Ishikawa (cell line): ENCODE data around the gene ATP9B.

Experiments
- CEBPB ChIP-seq: IDR thresholded peaks from 2 replicates; pipeline ENCODE4 v1.6.1; 2012
- CREB1 ChIP-seq: IDR thresholded peaks from 2 replicates; pipeline ENCODE4 v1.6.1; 2012; ENCODE audit warnings: low read depth
- EGR1 ChIP-seq: IDR thresholded peaks from 2 replicates; pipeline ENCODE4 v1.6.1; 2012
- EP300 ChIP-seq: IDR thresholded peaks from 2 replicates; pipeline ENCODE4 v1.6.1; 2012; ENCODE audit warnings: borderline replicate concordance
- FOXM1 ChIP-seq: IDR thresholded peaks from 2 replicates; pipeline ENCODE4 v1.6.1; 2012; ENCODE audit warnings: low read depth, borderline replicate concordance
- NFIC ChIP-seq: IDR thresholded peaks from 2 replicates; pipeline ENCODE4 v1.6.1; 2012
- RAD21 ChIP-seq: IDR thresholded peaks from 2 replicates; pipeline ENCODE4 v1.6.1; 2012; ENCODE audit warnings: low read depth
- TCF12 ChIP-seq: IDR thresholded peaks from 2 replicates; pipeline ENCODE4 v1.6.1; 2012; ENCODE audit warnings: low read depth
- USF1 ChIP-seq: IDR thresholded peaks from 2 replicates; pipeline ENCODE4 v1.6.1; 2012
- YY1 ChIP-seq: IDR thresholded peaks from 2 replicates; pipeline ENCODE4 v1.6.1; 2012; ENCODE audit warnings: low read depth
- TF ChIP-seq, protein P1 (sequence below): IDR thresholded peaks from 2 replicates; pipeline ENCODE4 v1.6.1; 2012; ENCODE audit warnings: low read depth, mild to moderate bottlenecking
- TF ChIP-seq, protein P2 (sequence below): IDR thresholded peaks from 2 replicates; pipeline ENCODE4 v1.6.1; 2012

- TF ChIP-seq, protein P1, sequence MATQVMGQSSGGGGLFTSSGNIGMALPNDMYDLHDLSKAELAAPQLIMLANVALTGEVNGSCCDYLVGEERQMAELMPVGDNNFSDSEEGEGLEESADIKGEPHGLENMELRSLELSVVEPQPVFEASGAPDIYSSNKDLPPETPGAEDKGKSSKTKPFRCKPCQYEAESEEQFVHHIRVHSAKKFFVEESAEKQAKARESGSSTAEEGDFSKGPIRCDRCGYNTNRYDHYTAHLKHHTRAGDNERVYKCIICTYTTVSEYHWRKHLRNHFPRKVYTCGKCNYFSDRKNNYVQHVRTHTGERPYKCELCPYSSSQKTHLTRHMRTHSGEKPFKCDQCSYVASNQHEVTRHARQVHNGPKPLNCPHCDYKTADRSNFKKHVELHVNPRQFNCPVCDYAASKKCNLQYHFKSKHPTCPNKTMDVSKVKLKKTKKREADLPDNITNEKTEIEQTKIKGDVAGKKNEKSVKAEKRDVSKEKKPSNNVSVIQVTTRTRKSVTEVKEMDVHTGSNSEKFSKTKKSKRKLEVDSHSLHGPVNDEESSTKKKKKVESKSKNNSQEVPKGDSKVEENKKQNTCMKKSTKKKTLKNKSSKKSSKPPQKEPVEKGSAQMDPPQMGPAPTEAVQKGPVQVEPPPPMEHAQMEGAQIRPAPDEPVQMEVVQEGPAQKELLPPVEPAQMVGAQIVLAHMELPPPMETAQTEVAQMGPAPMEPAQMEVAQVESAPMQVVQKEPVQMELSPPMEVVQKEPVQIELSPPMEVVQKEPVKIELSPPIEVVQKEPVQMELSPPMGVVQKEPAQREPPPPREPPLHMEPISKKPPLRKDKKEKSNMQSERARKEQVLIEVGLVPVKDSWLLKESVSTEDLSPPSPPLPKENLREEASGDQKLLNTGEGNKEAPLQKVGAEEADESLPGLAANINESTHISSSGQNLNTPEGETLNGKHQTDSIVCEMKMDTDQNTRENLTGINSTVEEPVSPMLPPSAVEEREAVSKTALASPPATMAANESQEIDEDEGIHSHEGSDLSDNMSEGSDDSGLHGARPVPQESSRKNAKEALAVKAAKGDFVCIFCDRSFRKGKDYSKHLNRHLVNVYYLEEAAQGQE: no peak
- TF ChIP-seq EP300: no peak
- no peak for TF ChIP-seq CREB1
- no peak for TF ChIP-seq YY1
- no peak for TF ChIP-seq TCF12
- TF ChIP-seq RAD21: no peak
- TF ChIP-seq NFIC: no peak
- TF ChIP-seq USF1: no peak
- TF ChIP-seq, protein P2, sequence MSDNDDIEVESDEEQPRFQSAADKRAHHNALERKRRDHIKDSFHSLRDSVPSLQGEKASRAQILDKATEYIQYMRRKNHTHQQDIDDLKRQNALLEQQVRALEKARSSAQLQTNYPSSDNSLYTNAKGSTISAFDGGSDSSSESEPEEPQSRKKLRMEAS: no peak
- no peak for TF ChIP-seq CEBPB
- no peak for TF ChIP-seq EGR1
- no peak for TF ChIP-seq FOXM1
Observed at GRCh38 chr18:79251021-79251420, 181.8 kb downstream of the ATP9B start.
